ENCODE measurements around the gene ELP4.
"Not testable (repeated sequence)": the region's sequence is repeated elsewhere in the genome, so short reads cannot be mapped to it uniquely, and the experiment has no call there.

The ELP4 gene

DNA sequence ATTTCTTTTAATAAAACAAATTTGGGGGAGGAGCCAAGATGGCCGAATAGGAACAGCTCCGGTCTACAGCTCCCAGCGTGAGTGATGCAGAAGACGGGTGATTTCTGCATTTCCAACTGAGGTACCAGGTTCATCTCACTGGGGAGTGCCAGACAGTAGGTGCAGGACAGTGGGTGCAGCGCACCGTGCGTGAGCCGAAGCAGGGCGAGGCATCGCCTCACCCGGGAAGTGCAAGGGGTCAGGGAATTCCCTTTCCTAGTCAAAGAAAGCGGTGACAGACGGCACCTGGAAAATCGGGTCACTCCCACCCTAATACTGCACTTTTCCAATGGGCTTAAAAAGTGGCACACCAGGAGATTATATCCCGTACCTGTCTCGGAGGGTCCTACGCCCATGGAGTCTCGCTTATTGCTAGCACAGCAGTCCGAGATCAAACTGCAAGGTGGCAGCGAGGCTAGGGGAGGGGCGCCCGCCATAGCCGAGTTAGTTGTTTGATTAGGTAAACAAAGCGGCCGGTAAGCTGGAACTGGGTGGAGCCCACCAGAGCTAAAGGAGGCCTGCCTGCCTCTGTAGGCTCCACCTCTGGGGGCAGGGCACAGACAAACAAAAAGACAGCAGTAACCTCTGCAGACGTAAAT, 231.3 kb downstream of the ELP4 start:
- H3K27ac ChIP-seq (ENCODE audit: low read depth, low read length); H3K36me3 ChIP-seq (ENCODE audit: insufficient read depth, low read length); H3K9ac ChIP-seq (ENCODE audit: low read depth, low read length); H3K4me1 ChIP-seq (ENCODE audit: insufficient read depth, low read length); H3K4me3 ChIP-seq (ENCODE audit: low read length); H3K27me3 ChIP-seq (ENCODE audit: insufficient read depth, low read length): not testable (repeated sequence)
- 92% methylated on average over 26 of the region's 26 CpGs for WGBS
- peaks cover 13% of the 10 kb centered on the region for H3K9me3 ChIP-seq (ENCODE audit: insufficient read depth, low read depth, low read length)

- Histone ChIP-seq H3K4me1 (ENCODE audit: insufficient read depth, low read length) (no peaks in the 10 kb centered on the region), H3K4me3 (ENCODE audit: low read length) (no peak overlapping the region), H3K9ac (ENCODE audit: low read depth, low read length) (no peak overlapping the region), H3K27ac (ENCODE audit: low read depth, low read length) (no peak overlapping the region), H3K36me3 (ENCODE audit: insufficient read depth, low read length) (no peaks in the 10 kb centered on the region), H3K9me3 (ENCODE audit: insufficient read depth, low read depth, low read length) (no peaks in the 10 kb centered on the region), H3K27me3 (ENCODE audit: insufficient read depth, low read length) (no peaks in the 10 kb centered on the region)
- 78% methylated on average over 1 of the region's 1 CpG for WGBS
Observed at GRCh38 chr11:31747581-31747980, 238.0 kb downstream of the ELP4 start.

- H3K4me1 ChIP-seq (ENCODE audit: insufficient read depth, low read length) = no peaks in the 10 kb centered on the region
- H3K36me3 ChIP-seq (ENCODE audit: insufficient read depth, low read length) = no peaks in the 10 kb centered on the region
- 84% methylated on average over 3 of the region's 3 CpGs for WGBS
- H3K27me3 ChIP-seq (ENCODE audit: insufficient read depth, low read length) = no peaks in the 10 kb centered on the region
- no peak overlapping the region for H3K27ac ChIP-seq (ENCODE audit: low read depth, low read length)
- H3K9me3 ChIP-seq (ENCODE audit: insufficient read depth, low read depth, low read length) = no peaks in the 10 kb centered on the region
- H3K9ac ChIP-seq (ENCODE audit: low read depth, low read length) = no peak overlapping the region
- H3K4me3 ChIP-seq (ENCODE audit: low read length) = no peak overlapping the region
Observed at GRCh38 chr11:31757260-31757835, 247.8 kb downstream of the ELP4 start.

DNA sequence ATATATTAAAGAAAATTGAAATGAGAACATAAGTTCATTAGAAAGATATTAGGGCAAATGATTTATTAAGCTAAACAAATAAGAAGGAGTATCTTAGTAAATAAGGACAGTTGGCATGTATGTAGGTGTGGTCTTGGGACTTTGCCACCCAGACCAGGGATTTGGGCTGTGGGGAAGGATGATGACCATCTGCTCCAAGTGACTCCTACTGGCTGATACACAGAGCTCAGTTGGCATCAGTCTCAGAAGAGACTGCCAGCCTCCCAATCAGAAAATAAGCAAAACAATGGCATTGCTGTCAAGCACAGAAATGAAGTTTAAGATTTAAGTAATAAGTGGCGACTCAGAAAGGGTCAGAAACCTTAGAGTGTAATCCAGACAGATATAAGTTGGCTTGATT, 252.1 kb downstream of the ELP4 start:
- Histone ChIP-seq H3K27ac (ENCODE audit: low read depth, low read length) (no peak overlapping the region), H3K27me3 (ENCODE audit: insufficient read depth, low read length) (no peaks in the 10 kb centered on the region), H3K9me3 (ENCODE audit: insufficient read depth, low read depth, low read length) (no peaks in the 10 kb centered on the region), H3K36me3 (ENCODE audit: insufficient read depth, low read length) (no peaks in the 10 kb centered on the region), H3K9ac (ENCODE audit: low read depth, low read length) (no peak overlapping the region), H3K4me3 (ENCODE audit: low read length) (no peak overlapping the region), H3K4me1 (ENCODE audit: insufficient read depth, low read length) (peaks cover 20% of the 10 kb centered on the region; the same call in 1 of the 2 replicates)
- WGBS = 89% methylated on average over 1 of the region's 1 CpG

DNA sequence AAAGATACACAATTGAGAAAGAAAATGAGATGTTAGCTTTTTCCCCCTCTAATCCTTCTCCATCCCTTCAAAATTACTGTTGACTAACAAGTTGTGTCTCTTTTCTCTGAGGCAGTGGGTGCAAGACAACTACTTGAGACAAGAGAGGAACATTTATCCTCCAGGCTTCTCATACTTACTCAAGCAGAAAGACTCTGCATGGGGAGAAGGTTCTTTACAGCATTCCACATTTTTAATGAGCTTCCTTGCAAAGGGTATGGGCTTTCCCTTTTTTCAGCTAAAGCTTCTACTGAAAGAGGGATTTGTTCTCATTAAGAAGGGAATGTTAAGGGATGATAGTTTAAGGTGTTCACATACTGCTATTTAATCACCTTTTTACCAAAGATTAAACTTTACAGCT, 253.7 kb downstream of the ELP4 start:
- no peak overlapping the region; the same call in 1 of the 2 replicates for H3K9ac ChIP-seq (ENCODE audit: low read depth, low read length)
- H3K4me3 ChIP-seq (ENCODE audit: low read length) = no peak overlapping the region
- no peaks in the 10 kb centered on the region for H3K36me3 ChIP-seq (ENCODE audit: insufficient read depth, low read length)
- H3K4me1 ChIP-seq (ENCODE audit: insufficient read depth, low read length) = peaks cover 35% of the 10 kb centered on the region; the same call in 1 of the 2 replicates
- H3K9me3 ChIP-seq (ENCODE audit: insufficient read depth, low read depth, low read length) = no peaks in the 10 kb centered on the region
- H3K27me3 ChIP-seq (ENCODE audit: insufficient read depth, low read length) = no peaks in the 10 kb centered on the region
- H3K27ac ChIP-seq (ENCODE audit: low read depth, low read length) = 0 out of 2 replicates have a peak overlapping the region, but pooled peaks have one; percentile 4

GRCh38 chr11:31764261-31764660, 254.7 kb downstream of the ELP4 start:
- Histone ChIP-seq H3K9ac (ENCODE audit: low read depth, low read length) (no peak overlapping the region), H3K27ac (ENCODE audit: low read depth, low read length) (no peak overlapping the region), H3K4me3 (ENCODE audit: low read length) (no peak overlapping the region), H3K36me3 (ENCODE audit: insufficient read depth, low read length) (no peaks in the 10 kb centered on the region), H3K27me3 (ENCODE audit: insufficient read depth, low read length) (no peaks in the 10 kb centered on the region), H3K9me3 (ENCODE audit: insufficient read depth, low read depth, low read length) (no peaks in the 10 kb centered on the region), H3K4me1 (ENCODE audit: insufficient read depth, low read length) (peaks cover 43% of the 10 kb centered on the region; the same call in 1 of the 2 replicates)
- WGBS = 90% methylated on average over 5 of the region's 5 CpGs

DNA sequence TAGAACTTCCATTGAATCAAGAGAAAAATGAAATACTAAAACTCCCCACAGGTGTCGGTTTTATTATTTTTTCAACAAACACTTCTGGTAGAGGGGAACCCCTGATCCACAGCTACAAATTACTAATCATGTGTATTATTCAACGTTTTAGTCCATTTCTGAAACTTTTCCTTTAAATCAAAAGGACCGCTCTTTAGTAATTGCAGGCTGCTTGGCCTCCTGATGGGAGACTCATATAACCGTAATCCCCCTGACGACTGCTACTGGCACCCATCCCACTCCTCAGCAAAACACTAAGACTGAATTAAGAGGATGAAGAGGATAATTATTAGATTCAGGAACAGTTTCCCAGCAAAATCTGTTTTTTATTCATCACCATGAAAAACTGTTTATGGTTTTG, 255.2 kb downstream of the ELP4 start:
- Histone ChIP-seq H3K9me3 (ENCODE audit: insufficient read depth, low read depth, low read length) (no peaks in the 10 kb centered on the region), H3K4me1 (ENCODE audit: insufficient read depth, low read length) (peaks cover 43% of the 10 kb centered on the region; the same call in 1 of the 2 replicates), H3K27ac (ENCODE audit: low read depth, low read length) (no peak overlapping the region), H3K4me3 (ENCODE audit: low read length) (no peak overlapping the region), H3K9ac (ENCODE audit: low read depth, low read length) (no peak overlapping the region), H3K36me3 (ENCODE audit: insufficient read depth, low read length) (no peaks in the 10 kb centered on the region), H3K27me3 (ENCODE audit: insufficient read depth, low read length) (no peaks in the 10 kb centered on the region)
- 73% methylated on average over 5 of the region's 5 CpGs for WGBS

DNA sequence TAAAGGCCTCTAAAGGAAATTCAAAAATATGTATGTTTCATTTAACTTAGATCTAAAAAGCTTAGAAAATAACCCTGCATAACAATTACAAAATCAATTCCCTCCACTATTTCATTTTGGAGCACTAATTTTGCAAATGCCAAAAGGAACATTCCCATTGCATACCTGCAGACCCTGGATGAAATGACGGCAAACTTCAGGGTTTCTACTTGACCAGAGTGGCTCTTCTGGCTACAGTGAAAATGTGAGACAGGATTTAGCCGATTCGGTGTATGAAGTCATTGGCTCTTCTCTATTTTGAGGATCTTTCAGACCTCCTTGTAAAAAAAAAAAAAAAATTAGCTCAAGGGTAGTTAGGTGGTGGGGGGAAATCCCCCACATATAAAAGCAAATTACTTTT, 257.5 kb downstream of the ELP4 start:
- Histone ChIP-seq H3K27ac (ENCODE audit: low read depth, low read length) (no peak overlapping the region), H3K4me1 (ENCODE audit: insufficient read depth, low read length) (peaks cover 43% of the 10 kb centered on the region; the same call in 1 of the 2 replicates), H3K9ac (ENCODE audit: low read depth, low read length) (no peak overlapping the region), H3K36me3 (ENCODE audit: insufficient read depth, low read length) (no peaks in the 10 kb centered on the region), H3K9me3 (ENCODE audit: insufficient read depth, low read depth, low read length) (no peaks in the 10 kb centered on the region), H3K4me3 (ENCODE audit: low read length) (no peak overlapping the region), H3K27me3 (ENCODE audit: insufficient read depth, low read length) (no peaks in the 10 kb centered on the region)
- WGBS = 88% methylated on average over 3 of the region's 3 CpGs

DNA sequence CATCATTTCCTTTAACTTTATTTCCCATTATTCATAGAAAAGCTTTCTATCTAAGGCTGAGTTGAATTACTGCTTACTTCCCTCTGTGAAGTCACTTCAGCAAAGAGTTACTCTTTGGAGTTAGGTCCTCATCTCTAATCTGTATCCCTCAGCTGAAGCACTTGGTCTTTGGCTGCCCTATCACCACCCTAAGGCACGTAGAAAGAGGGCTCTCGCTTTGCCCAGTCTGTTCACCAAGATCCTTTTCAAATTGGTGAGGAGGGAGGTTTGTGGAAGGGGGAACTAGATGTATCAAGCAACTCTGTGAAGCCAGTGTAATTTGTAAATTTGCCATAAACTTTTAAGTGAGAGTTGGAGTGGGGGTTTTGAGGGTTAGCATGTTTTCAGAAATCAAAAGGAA, 258.1 kb downstream of the ELP4 start:
- peaks cover 42% of the 10 kb centered on the region; the same call in 1 of the 2 replicates for H3K4me1 ChIP-seq (ENCODE audit: insufficient read depth, low read length)
- 65% methylated on average over 2 of the region's 2 CpGs for WGBS
- H3K27me3 ChIP-seq (ENCODE audit: insufficient read depth, low read length) = no peaks in the 10 kb centered on the region
- H3K4me3 ChIP-seq (ENCODE audit: low read length) = no peak overlapping the region
- no peaks in the 10 kb centered on the region for H3K9me3 ChIP-seq (ENCODE audit: insufficient read depth, low read depth, low read length)
- H3K36me3 ChIP-seq (ENCODE audit: insufficient read depth, low read length) = no peaks in the 10 kb centered on the region
- no peak overlapping the region for H3K27ac ChIP-seq (ENCODE audit: low read depth, low read length)
- H3K9ac ChIP-seq (ENCODE audit: low read depth, low read length) = no peak overlapping the region

DNA sequence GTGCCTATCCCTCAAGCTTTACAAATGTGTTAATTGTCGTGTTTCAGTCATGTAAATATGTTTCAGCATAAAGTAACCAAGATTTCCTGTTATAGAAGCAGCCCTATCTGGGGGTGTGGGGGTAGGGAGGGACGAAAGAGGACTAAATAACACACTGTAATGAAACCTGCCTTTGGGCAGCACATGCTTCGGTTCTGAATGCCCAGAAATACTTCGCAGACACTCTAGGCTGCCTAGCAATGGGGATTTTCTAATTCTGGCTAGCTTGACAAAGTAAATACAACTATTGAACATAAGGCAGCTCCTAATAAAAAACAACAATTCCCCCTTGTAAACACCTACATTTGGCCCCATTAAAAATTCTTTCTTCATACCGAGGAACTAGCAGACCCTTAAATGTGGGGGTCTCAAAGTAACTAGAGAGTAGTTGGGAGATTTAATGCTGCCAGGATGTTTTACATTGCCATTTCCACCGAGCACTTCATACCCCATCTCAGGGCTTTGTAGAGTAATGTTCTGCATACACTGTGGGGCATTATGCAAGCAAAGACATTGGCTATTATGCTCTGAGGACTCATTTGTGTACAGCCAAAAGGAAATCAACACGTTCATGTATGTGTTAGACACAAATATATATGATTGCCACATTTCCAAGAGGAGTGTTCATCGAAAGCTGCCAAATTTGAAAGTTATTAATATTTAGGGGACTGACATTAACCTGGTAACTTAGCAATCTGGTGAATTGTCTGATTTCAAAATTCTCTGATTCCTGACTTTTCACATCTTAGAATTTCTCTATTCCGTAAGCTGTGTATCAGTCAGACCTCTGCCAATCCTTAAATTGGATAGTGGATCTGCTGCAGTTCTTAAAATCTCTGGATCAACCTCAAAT, 259.4 kb downstream of the ELP4 start:
- Histone ChIP-seq H3K36me3 (ENCODE audit: insufficient read depth, low read length) (no peaks in the 10 kb centered on the region), H3K4me1 (ENCODE audit: insufficient read depth, low read length) (peaks cover 30% of the 10 kb centered on the region; the same call in 1 of the 2 replicates), H3K4me3 (ENCODE audit: low read length) (no peak overlapping the region), H3K9ac (ENCODE audit: low read depth, low read length) (no peak overlapping the region), H3K27me3 (ENCODE audit: insufficient read depth, low read length) (no peaks in the 10 kb centered on the region), H3K9me3 (ENCODE audit: insufficient read depth, low read depth, low read length) (no peaks in the 10 kb centered on the region), H3K27ac (ENCODE audit: low read depth, low read length) (no peak overlapping the region)
- 66% methylated on average over 9 of the region's 9 CpGs for WGBS

- 95% methylated on average over 3 of the region's 3 CpGs for WGBS
- H3K27me3 ChIP-seq (ENCODE audit: insufficient read depth, low read length) = no peaks in the 10 kb centered on the region
- H3K4me3 ChIP-seq (ENCODE audit: low read length) = no peak overlapping the region
- H3K4me1 ChIP-seq (ENCODE audit: insufficient read depth, low read length) = peaks cover 22% of the 10 kb centered on the region; the same call in 1 of the 2 replicates
- H3K36me3 ChIP-seq (ENCODE audit: insufficient read depth, low read length) = no peaks in the 10 kb centered on the region
- H3K9me3 ChIP-seq (ENCODE audit: insufficient read depth, low read depth, low read length) = no peaks in the 10 kb centered on the region
- H3K9ac ChIP-seq (ENCODE audit: low read depth, low read length) = no peak overlapping the region
- H3K27ac ChIP-seq (ENCODE audit: low read depth, low read length) = no peak overlapping the region
Observed at GRCh38 chr11:31770011-31770700, 260.6 kb downstream of the ELP4 start.
